GM12878 (cell line): ENCODE data around the gene UNG. TPM values are rescaled to one million over a fixed set of nuclear protein-coding genes. Genes with fewer than 3 reads are reported as not detected.

Experiments
- ATAC-seq: fragments of 200-7000 bp; cut with Tn5 transposase; 3 replicates; pipeline ENCODE4 v1.9.1; 2020; ENCODE audit warnings: mild to moderate bottlenecking, moderate library complexity
- BruUV-seq: library from RNA; stranded (reverse); fragments of 400-500 nt; replicated peaks from 2 replicates; lab custom pipeline; 2021; lab: Mats Ljungman, UMichigan
- CTCF ChIA-PET: fragments of 300-600 bp; sonication (Branson Sonifier 250); formaldehyde crosslinking; extraction: SDS; loops from one replicate; lab custom pipeline; 2021; ENCODE audit warnings: inconsistent platforms; lab: Yijun Ruan, JAX
- POLR2A ChIA-PET: fragments of 350-600 bp; formaldehyde crosslinking; extraction: SDS; loops from one replicate; lab custom pipeline; 2021; ENCODE audit warnings: inconsistent platforms; lab: Charles Lee
- RAD21 ChIA-PET: fragments of 300-600 bp; sonication (Branson Sonifier 250); formaldehyde crosslinking; loops from one replicate; lab custom pipeline; 2023; ENCODE audit warnings: antibody characterized with exemption; ENCODE audit not compliant: unreplicated experiment; lab: Charles Lee
- SMC1A ChIA-PET: fragments of 300-600 bp; sonication (Branson Sonifier 250); formaldehyde crosslinking; loops from one replicate; lab custom pipeline; 2023; ENCODE audit not compliant: unreplicated experiment, uncharacterized antibody; lab: Charles Lee
- DNase-seq: peaks from one replicate; pipeline ENCODE4 v3.0.0-alpha.2; 2011; ENCODE audit warnings: low read depth, low spot score
- FAIRE-seq: peaks from 3 replicates; lab custom pipeline; 2011; peaks lifted over from hg19 to GRCh38; lab: Jason Lieb, UNC
- H2AFZ ChIP-seq: 2 replicates; pipeline ENCODE4 v1.6.0; 2011; ENCODE audit warnings: low read depth, low read length, control low read depth; ENCODE audit not compliant: control insufficient read depth
- H3K27ac ChIP-seq: 2 replicates; pipeline ENCODE4 v1.5.1; 2011; ENCODE audit warnings: control low read depth; ENCODE audit not compliant: control insufficient read depth, insufficient read depth
- H3K27me3 ChIP-seq, 2 experiments: replicated peaks in 1 of 2; 2 replicates each; pipeline versions ENCODE4 v1.6.0 to v1.6.1; 2011; ENCODE audit warnings: low read length in 1 of 2; ENCODE audit not compliant: control insufficient read depth in 2 of 2, insufficient read depth in 2 of 2
- H3K36me3 ChIP-seq, 2 experiments: 2 replicates each; pipeline ENCODE4 v1.5.1; 2011; ENCODE audit warnings: low read length in 1 of 2; ENCODE audit not compliant: control insufficient read depth in 2 of 2, insufficient read depth in 2 of 2
- H3K4me1 ChIP-seq: 2 replicates; pipeline ENCODE4 v1.6.1; 2011; ENCODE audit warnings: mild to moderate bottlenecking, low read length, moderate library complexity, mixed read lengths; ENCODE audit not compliant: control insufficient read depth, insufficient read depth
- H3K4me2 ChIP-seq: 2 replicates; pipeline ENCODE4 v1.6.0; 2011; ENCODE audit warnings: control low read depth; ENCODE audit not compliant: control insufficient read depth, insufficient read depth
- H3K4me3 ChIP-seq: fragments of 200-600 bp; sonication (generic); 2 replicates; pipeline ENCODE4 v1.5.1; 2016
- H3K79me2 ChIP-seq: 2 replicates; pipeline ENCODE4 v1.6.0; 2011; ENCODE audit warnings: low read length; ENCODE audit not compliant: control insufficient read depth, insufficient read depth
- H3K9ac ChIP-seq: 2 replicates; pipeline ENCODE4 v1.8.0; 2011; ENCODE audit warnings: low read length, control low read depth, mixed read lengths; ENCODE audit not compliant: control insufficient read depth, insufficient read depth
- H3K9me3 ChIP-seq: replicated peaks from 3 replicates; pipeline ENCODE4 v1.5.1; 2011; ENCODE audit warnings: mild to moderate bottlenecking, low read length; ENCODE audit not compliant: control insufficient read depth, insufficient read depth
- H4K20me1 ChIP-seq: 2 replicates; pipeline ENCODE4 v1.6.0; 2011; ENCODE audit not compliant: control insufficient read depth, insufficient read depth
- CBX5 ChIP-seq: sonication (generic); IDR thresholded peaks from 2 replicates; pipeline ENCODE4 v1.6.1; 2016; ENCODE audit warnings: low read depth, moderate library complexity, mild to moderate bottlenecking, inconsistent platforms
- CUX1 ChIP-seq: IDR thresholded peaks from 2 replicates; pipeline ENCODE4 v1.6.1; 2012; ENCODE audit warnings: improper control_type of control experiment, low read depth, low read length; ENCODE audit not compliant: insufficient replicate concordance
- JUNB ChIP-seq: IDR thresholded peaks from 2 replicates; pipeline ENCODE4 v1.6.1; 2016; ENCODE audit warnings: antibody characterized with exemption, mild to moderate bottlenecking
- MTA3 ChIP-seq: IDR thresholded peaks from 2 replicates; pipeline ENCODE4 v1.6.1; 2012; ENCODE audit warnings: low read length, inconsistent platforms, borderline replicate concordance
- TARDBP ChIP-seq: IDR thresholded peaks from 2 replicates; pipeline ENCODE4 v1.6.1; 2016; ENCODE audit warnings: borderline replicate concordance
- TCF12 ChIP-seq: IDR thresholded peaks from 2 replicates; pipeline ENCODE4 v1.6.1; 2011; ENCODE audit warnings: low read depth, mild to moderate bottlenecking, low read length
- ZBTB11 ChIP-seq: fragments of 450-650 bp; formaldehyde crosslinking; IDR thresholded peaks from 2 replicates; pipeline ENCODE4 v1.5.0; 2022; ENCODE audit warnings: mild to moderate bottlenecking, missing genetic modification characterization
- WGBS: methylation state at CpG from one replicate; pipeline ENCODE4 v1.1.6; 2016; ENCODE audit warnings: low lambda C conversion rate; ENCODE audit not compliant: insufficient replicate concordance, insufficient coverage; ENCODE audit errors: missing lambda C conversion rate; 5-methylcytosine and 5-hydroxymethylcytosine counted together
- in situ Hi-C: fragments of 300-500 bp; cut with MboI; formaldehyde crosslinking; loops from 9 replicates; pipeline ENCODE4 v1.14.3; 2018; ENCODE audit warnings: mixed read lengths
- intact Hi-C: fragments of 100-400 bp; cut with micrococcal nuclease; formaldehyde crosslinking; loops from one replicate; pipeline ENCODE4 v1.14.2; 2022; ENCODE audit not compliant: unreplicated experiment
- polyA plus RNA-seq, 11 experiments: library from polyadenylated mRNA; depleted of rRNA in 4 of 11; unstranded in 6 of 11; stranded (reverse) in 5 of 11; fragments of >200 nt; fragmentation: Nextera tagmentation in 4 of 11; fragmentation: Illumina TruSeq in 1 of 11; extraction: Ambion mirVana in 4 of 11; extraction: Trizol in 1 of 11; gene quantifications; 1 replicate in 1 of 11; 2 replicates in 10 of 11; pipeline versions ENCODE4 v1.2.1 to v1.2.3, GENCODE V29; 2011 to 2016; ENCODE audit warnings: inconsistent platforms in 2 of 11, missing spikeins in 2 of 11, low read depth in 1 of 11
- total RNA-seq, 4 experiments: library from RNA; depleted of rRNA in 3 of 4; stranded (reverse); fragments of >200 nt in 3 of 4; fragmentation: Illumina TruSeq in 1 of 4; extraction: Trizol in 1 of 4; gene quantifications; 2 replicates each; pipeline versions ENCODE4 v1.2.1 to v1.2.3, GENCODE V29; 2013 to 2021

UNG gene
- total and polyA plus RNA-seq, 10 of the 15 experiments (the other 5 are each of a cell fraction or from before 2014, with no cell fraction given), result 9.5 to 81.9 (median 48.2) TPM

- Histone ChIP-seq H3K9me3 (no peaks in the 10 kb centered on the region), H4K20me1 (no peaks in the 10 kb centered on the region), H3K4me1 (no peaks in the 10 kb centered on the region; the same call in 1 of the 2 replicates), H2AFZ (no peak overlapping the region), H3K36me3 (peaks cover 7 to 13% of the 10 kb centered on the region in 2 experiments), H3K27me3 (no peaks in the 10 kb centered on the region), H3K79me2 (peaks cover 13% of the 10 kb centered on the region)
- DNase-seq, result no peak
- TF ChIP-seq ZBTB11 (no peak), JUNB (no peak), TCF12 (no peak), TARDBP (no peak), CUX1 (no peak), MTA3 (no peak), CBX5 (no peak)
- TF ChIP-seq, all 136 proteins: peak for 0
- BruUV-seq, result no TSS peak
- 85% methylated on average over 5 of the region's 5 CpGs for WGBS
- no peak for FAIRE-seq
- Histone ChIP-seq H3K27ac (no peak overlapping the region), H3K4me3 (no peak overlapping the region), H3K4me2 (no peak overlapping the region), H3K9ac (no peak overlapping the region)
- ChIA-PET SMC1A (interaction anchor here (0.7 to 1.2 kb wide), 3 partner anchors 18 to 423 kb away, joined by 3 read pairs; no protein-coding TSS in a partner anchor), CTCF (interaction anchor here (0.7 to 1.1 kb wide), 2 partner anchors 24 to 767 kb away, joined by 3 to 4 read pairs; no protein-coding TSS in a partner anchor), POLR2A (interaction anchor here (0.6 kb wide), 1 partner anchor 10 kb away, joined by 3 read pairs; no protein-coding TSS in a partner anchor), RAD21 (no interaction called here)
- intact Hi-C loops (no loop called here), in situ Hi-C loops (no loop called here)
- ATAC-seq, result no peak
Observed at GRCh38 chr12:109087250-109087649, 10.1 kb upstream of the UNG start.
